Measurements from ENCODE around the gene CGRRF1. TPM values are rescaled to one million over a fixed set of nuclear protein-coding genes. Genes with fewer than 3 reads are reported as not detected.

Gene CGRRF1
- total RNA-seq, 1 donor from 2014 or later: 18.3 TPM

- H3K4me1 Mint-ChIP-seq (ENCODE audit: unreplicated experiment): no peaks in the 10 kb centered on the region
- H3K27me3 Mint-ChIP-seq (ENCODE audit: unreplicated experiment): peaks cover 20% of the 10 kb centered on the region
- H3K4me3 Mint-ChIP-seq (ENCODE audit: unreplicated experiment): no peak overlapping the region
- no peak for TF ChIP-seq CTCF (IDR thresholded peaks at IDR 0.05)
- no peak for DNase-seq (ENCODE audit: extremely low spot score, unreplicated experiment)
- H3K36me3 Mint-ChIP-seq (ENCODE audit: unreplicated experiment): no peaks in the 10 kb centered on the region
- no peak overlapping the region for H3K27ac Mint-ChIP-seq (ENCODE audit: unreplicated experiment)
- H3K9me3 Mint-ChIP-seq (ENCODE audit: unreplicated experiment): no peaks in the 10 kb centered on the region
Measured at GRCh38 chr14:54498095-54498531, 11.6 kb upstream of the CGRRF1 start.

- no peak overlapping the region for H3K27ac Mint-ChIP-seq (ENCODE audit: unreplicated experiment)
Measured at GRCh38 chr14:54498579-54498978, 11.1 kb upstream of the CGRRF1 start.

GRCh38 chr14:54500744-54501143 is 9.0 kb upstream of the CGRRF1 start:
- H3K4me3 Mint-ChIP-seq (ENCODE audit: unreplicated experiment): no peak overlapping the region
- no peaks in the 10 kb centered on the region for H3K36me3 Mint-ChIP-seq (ENCODE audit: unreplicated experiment)
- no peak for TF ChIP-seq CTCF (IDR thresholded peaks at IDR 0.05)
- H3K9me3 Mint-ChIP-seq (ENCODE audit: unreplicated experiment): no peaks in the 10 kb centered on the region
- no peak for DNase-seq (ENCODE audit: extremely low spot score, unreplicated experiment)
- H3K27ac Mint-ChIP-seq (ENCODE audit: unreplicated experiment): no peak overlapping the region
- H3K27me3 Mint-ChIP-seq (ENCODE audit: unreplicated experiment): peaks cover 23% of the 10 kb centered on the region
- H3K4me1 Mint-ChIP-seq (ENCODE audit: unreplicated experiment): no peaks in the 10 kb centered on the region

More at GRCh38 chr14:54498579-54498978, 11.1 kb upstream of the CGRRF1 start:
- Mint-ChIP-seq H3K4me1 (ENCODE audit: unreplicated experiment) (no peaks in the 10 kb centered on the region), H3K27me3 (ENCODE audit: unreplicated experiment) (peaks cover 20% of the 10 kb centered on the region), H3K4me3 (ENCODE audit: unreplicated experiment) (no peak overlapping the region), H3K36me3 (ENCODE audit: unreplicated experiment) (no peaks in the 10 kb centered on the region), H3K9me3 (ENCODE audit: unreplicated experiment) (no peaks in the 10 kb centered on the region)
- no peak for DNase-seq (ENCODE audit: extremely low spot score, unreplicated experiment)
- TF ChIP-seq CTCF (IDR thresholded peaks at IDR 0.05): no peak

GRCh38 chr14:54501480-54501879 is 8.2 kb upstream of the CGRRF1 start:
- TF ChIP-seq CTCF (IDR thresholded peaks at IDR 0.05): no peak
- H3K9me3 Mint-ChIP-seq (ENCODE audit: unreplicated experiment): no peaks in the 10 kb centered on the region
- no peaks in the 10 kb centered on the region for H3K4me1 Mint-ChIP-seq (ENCODE audit: unreplicated experiment)
- DNase-seq (ENCODE audit: extremely low spot score, unreplicated experiment): no peak
- H3K4me3 Mint-ChIP-seq (ENCODE audit: unreplicated experiment): no peak overlapping the region
- no peaks in the 10 kb centered on the region for H3K36me3 Mint-ChIP-seq (ENCODE audit: unreplicated experiment)
- peaks cover 23% of the 10 kb centered on the region for H3K27me3 Mint-ChIP-seq (ENCODE audit: unreplicated experiment)
- H3K27ac Mint-ChIP-seq (ENCODE audit: unreplicated experiment): no peak overlapping the region

DNA sequence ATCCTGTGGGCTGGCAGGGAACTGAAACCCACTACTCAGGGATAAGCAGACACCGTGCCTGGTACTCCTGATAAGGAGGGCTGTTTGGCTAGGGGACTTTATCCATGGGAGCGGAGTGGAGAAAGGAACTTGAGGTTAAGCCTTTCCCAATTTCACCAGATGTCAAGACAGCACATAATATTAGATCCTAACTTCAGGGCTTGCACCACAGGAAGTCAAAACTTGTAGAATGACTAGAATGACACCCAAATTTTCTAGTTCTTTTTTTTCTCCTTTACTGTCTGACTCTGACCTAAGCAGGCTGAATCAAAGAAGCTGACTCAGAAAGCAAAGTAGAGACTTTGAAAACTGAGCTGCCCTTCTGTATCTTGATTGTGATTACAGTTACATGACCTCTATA is 7.1 kb upstream of the CGRRF1 start:
- H3K27ac Mint-ChIP-seq (ENCODE audit: unreplicated experiment): no peak overlapping the region
- H3K9me3 Mint-ChIP-seq (ENCODE audit: unreplicated experiment): no peaks in the 10 kb centered on the region
- peaks cover 23% of the 10 kb centered on the region for H3K27me3 Mint-ChIP-seq (ENCODE audit: unreplicated experiment)
- no peak for TF ChIP-seq CTCF (IDR thresholded peaks at IDR 0.05)
- no peaks in the 10 kb centered on the region for H3K36me3 Mint-ChIP-seq (ENCODE audit: unreplicated experiment)
- no peak for DNase-seq (ENCODE audit: extremely low spot score, unreplicated experiment)
- no peak overlapping the region for H3K4me3 Mint-ChIP-seq (ENCODE audit: unreplicated experiment)
- no peaks in the 10 kb centered on the region for H3K4me1 Mint-ChIP-seq (ENCODE audit: unreplicated experiment)
